ENCODE data around the gene GPR15. TPM values are rescaled to one million over a fixed set of nuclear protein-coding genes. Genes with fewer than 3 reads are reported as not detected.

The GPR15 gene
- total and polyA plus RNA-seq, 10 of the 15 experiments (the other 5 are each of a cell fraction or from before 2014, with no cell fraction given): 70.7 to 150 (median 115) TPM

- TF ChIP-seq ETV6 (conservative IDR thresholded peaks at IDR 0.05 in 1 of 2, IDR thresholded peaks at IDR 0.05 in 1 of 2; ENCODE audit: borderline replicate concordance in 1 of 2, low read depth in 1 of 2) (0 out of 4 replicates have a peak, but pooled peaks of 1 of the 2 experiments have one; percentile 7), ZBTB33 (IDR thresholded peaks at IDR 0.05) (no peak), EGR1 (IDR thresholded peaks at IDR 0.05; ENCODE audit: borderline replicate concordance in 1 of 2, low read depth in 2 of 2, low read length in 2 of 2) (no peak), SREBF2 (IDR thresholded peaks at IDR 0.05; ENCODE audit: low read length) (no peak), ATF2 (IDR thresholded peaks at IDR 0.05; ENCODE audit: low read length) (peak; percentile 32; the same call in 1 of the 2 replicates), TARDBP (IDR thresholded peaks at IDR 0.05; ENCODE audit: borderline replicate concordance) (no peak), CBFB (IDR thresholded peaks at IDR 0.05; ENCODE audit: low read depth) (peak; percentile 68; the same call in 1 of the 2 replicates), STAT1 (conservative IDR thresholded peaks at IDR 0.05) (no peak), ATF3 (IDR thresholded peaks at IDR 0.05; ENCODE audit: borderline replicate concordance, extremely low read depth, low read depth, low read length) (no peak), PBX3 (IDR thresholded peaks at IDR 0.05; ENCODE audit: insufficient replicate concordance, low read depth, low read length) (no peak), ZNF384 (IDR thresholded peaks at IDR 0.05; ENCODE audit: borderline replicate concordance, low read depth, low read length) (0 out of 2 replicates have a peak, but pooled peaks have one; percentile 41), TBL1XR1 (IDR thresholded peaks at IDR 0.05; ENCODE audit: low read depth, low read length) (peak; percentile 23; the same call in 1 of the 2 replicates), SPI1 (IDR thresholded peaks at IDR 0.05; ENCODE audit: borderline replicate concordance, insufficient read depth, low read depth, low read length) (no peak), NFYA (IDR thresholded peaks at IDR 0.05; ENCODE audit: borderline replicate concordance, low read depth, low read length) (no peak), CHD1 (IDR thresholded peaks at IDR 0.05; ENCODE audit: low read depth, low read length) (no peak; the same call in none of the 2 replicates), GABPA (IDR thresholded peaks at IDR 0.05; ENCODE audit: low read depth) (no peak), KLF5 (IDR thresholded peaks at IDR 0.05; ENCODE audit: partially characterized antibody) (no peak), DPF2 (IDR thresholded peaks at IDR 0.05) (no peak), RELA (IDR thresholded peaks at IDR 0.05; ENCODE audit: borderline replicate concordance, partially characterized antibody) (no peak), MLLT1 (IDR thresholded peaks at IDR 0.05) (peak; percentile 79), ZNF217 (IDR thresholded peaks at IDR 0.05) (no peak), CREB1 (IDR thresholded peaks at IDR 0.05; ENCODE audit: low read depth) (peak; percentile 13; the same call in 1 of the 2 replicates), IKZF1 (conservative IDR thresholded peaks at IDR 0.05) (peak; percentile 20; the same call in 1 of the 2 replicates)
These were observed at the start of gene GPR15 (continued) for GRCh38 chr3:98531622-98532274.

Data from GM12878 (cell line).